Stromal cell of bone marrow (primary cell): Measurements from ENCODE around the gene YIPF2.
"Not testable (repeated sequence)": the region's sequence is repeated elsewhere in the genome, so short reads cannot be mapped to it uniquely, and the experiment has no call there.

Experiments
- DNase-seq: peaks from one replicate; pipeline ENCODE4 v3.0.0-alpha.2; 2012; ENCODE audit warnings: low read depth

YIPF2 gene

GRCh38 chr19:10908380-10908960 is 20.0 kb downstream of the YIPF2 start:
- no peak for DNase-seq

- no peak for DNase-seq
Observed at GRCh38 chr19:10907925-10908324, 20.5 kb downstream of the YIPF2 start.

DNA sequence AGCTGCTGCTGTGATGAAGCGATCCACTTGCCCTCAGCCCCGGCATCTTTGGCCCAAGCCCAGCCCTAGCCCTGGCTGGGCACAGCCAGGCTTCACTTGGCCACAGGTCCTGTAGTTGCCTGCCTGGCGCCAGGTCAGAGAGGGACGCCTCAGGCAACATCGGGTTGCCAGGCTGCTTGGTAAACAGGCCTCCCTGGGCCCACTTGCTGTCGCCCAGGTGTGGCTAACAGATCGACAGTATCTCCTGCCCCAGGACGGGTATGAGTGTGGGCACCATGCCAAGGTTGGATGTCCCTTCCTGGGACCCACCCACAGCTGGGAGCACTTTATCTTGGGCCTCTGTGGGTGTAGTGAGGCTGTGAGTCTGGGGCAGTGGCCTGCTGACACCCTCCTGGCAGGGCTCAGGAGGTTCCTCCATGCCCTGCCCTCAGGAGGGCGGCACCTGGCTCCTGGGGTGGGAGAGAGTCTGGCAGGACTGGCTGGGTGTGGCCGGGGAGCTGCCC is 29.2 kb downstream of the YIPF2 start:
- DNase-seq = no peak

DNA sequence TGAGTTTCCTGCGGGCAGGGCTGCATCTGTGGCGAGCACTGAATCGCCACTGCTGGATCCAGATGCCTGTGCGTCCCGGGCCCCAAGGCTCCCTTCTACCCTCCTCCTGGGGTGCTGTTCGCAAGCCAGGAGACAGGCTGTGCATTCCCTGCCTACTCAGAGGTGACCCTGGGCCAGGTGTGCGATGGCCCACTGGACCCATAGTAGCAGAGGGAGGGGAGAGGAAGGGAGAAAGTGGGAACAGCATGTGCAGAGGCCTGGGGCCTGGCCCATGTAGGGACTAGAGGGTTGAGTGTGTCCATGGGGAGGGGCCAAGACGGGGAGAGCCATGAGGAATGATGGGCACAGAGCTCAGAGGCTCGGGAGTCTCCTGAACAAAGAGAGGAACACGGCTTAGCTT is 29.8 kb downstream of the YIPF2 start:
- no peak for DNase-seq

DNA sequence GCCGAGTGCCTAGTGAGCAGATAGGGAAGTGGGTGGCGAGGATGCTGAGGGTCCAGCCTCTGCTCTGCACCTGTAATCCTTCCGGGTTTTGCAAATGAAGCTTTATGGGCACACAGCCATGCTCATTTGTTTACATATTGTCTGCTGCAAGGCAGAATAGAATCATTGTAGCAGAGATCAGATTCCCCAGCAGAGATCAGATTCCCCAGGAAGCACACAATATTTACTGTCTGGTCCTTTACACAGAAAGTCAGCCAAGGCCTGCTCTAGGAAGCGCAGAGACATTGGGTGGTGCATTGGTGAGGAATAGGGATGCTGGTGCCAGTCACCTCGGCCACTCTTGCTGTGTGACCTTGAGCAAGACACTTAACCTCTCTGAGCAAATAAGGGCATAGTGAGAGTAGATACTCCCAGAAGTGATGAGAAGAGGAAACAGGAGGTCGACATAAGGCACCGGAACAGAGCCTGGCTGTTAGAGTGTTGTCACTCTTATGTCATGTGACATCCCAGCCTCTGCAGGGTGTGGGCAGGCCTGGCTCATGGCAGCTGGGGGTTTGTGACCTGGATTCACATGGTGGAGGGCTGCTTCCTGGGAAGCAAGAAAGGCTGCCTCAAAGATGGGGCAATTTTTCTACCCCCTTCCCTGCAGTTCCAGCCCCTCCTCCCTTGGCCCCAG is 31.4 kb downstream of the YIPF2 start:
- DNase-seq = no peak

GRCh38 chr19:10895920-10896319 is 32.5 kb downstream of the YIPF2 start:
- no peak for DNase-seq

- no peak for DNase-seq
Observed at GRCh38 chr19:10895363-10895762, 33.1 kb downstream of the YIPF2 start.

GRCh38 chr19:10894911-10895213 is 33.6 kb downstream of the YIPF2 start:
- DNase-seq = no peak

GRCh38 chr19:10892256-10892655 is 36.2 kb downstream of the YIPF2 start:
- no peak for DNase-seq

DNA sequence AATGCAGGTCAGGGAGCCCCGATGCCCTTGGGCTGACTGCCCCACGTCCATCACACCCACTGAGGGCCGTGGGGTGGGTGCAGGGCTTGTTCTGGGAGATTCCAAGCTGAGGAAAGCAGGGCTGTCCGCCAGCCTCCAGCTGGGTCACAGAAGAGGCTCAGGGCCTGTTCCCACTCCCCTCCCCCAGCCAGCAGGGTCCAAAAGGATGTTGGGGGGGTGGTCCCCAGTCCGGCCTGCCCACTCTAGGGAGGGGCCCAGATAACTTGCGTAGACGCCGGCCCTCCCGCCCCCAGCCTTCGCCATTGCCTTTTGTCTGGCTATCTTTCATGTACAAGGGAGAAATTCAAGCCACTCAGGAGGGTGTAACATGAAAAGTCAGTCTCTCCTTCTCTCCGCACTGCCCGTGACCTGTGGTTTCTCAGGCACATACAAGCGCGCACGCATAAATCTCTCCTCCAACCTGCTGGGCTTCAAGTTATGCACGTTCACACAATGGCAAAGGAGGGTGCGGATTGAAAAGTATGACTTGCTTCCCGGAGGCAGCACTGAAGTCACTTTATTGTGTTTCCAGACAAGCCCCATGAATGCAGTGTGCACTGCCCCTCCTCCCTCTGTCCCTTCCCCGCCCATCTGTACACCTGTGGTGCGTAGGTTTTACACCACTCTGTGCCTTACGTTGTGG is 36.9 kb downstream of the YIPF2 start:
- no peak for DNase-seq

DNA sequence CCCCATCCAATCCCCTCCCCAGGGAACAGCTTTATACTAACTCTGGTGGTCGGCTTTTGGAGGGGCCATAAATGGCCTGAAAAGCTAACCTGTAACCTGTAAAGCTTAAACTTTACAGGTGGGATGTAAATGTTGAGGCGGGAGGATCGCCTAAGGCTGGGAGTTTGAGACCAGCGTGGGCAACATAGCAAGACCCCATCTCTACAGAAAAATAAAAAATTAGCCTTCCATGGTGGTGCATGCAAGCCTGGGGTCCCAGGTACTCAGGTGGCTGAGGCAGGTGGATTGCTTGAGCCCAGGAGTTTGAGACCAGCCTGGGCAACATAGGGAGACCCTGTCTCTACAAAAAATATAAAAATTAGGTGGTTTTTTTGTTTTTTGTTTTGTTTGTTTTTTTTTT is 38.6 kb downstream of the YIPF2 start:
- DNase-seq = no peak

DNA sequence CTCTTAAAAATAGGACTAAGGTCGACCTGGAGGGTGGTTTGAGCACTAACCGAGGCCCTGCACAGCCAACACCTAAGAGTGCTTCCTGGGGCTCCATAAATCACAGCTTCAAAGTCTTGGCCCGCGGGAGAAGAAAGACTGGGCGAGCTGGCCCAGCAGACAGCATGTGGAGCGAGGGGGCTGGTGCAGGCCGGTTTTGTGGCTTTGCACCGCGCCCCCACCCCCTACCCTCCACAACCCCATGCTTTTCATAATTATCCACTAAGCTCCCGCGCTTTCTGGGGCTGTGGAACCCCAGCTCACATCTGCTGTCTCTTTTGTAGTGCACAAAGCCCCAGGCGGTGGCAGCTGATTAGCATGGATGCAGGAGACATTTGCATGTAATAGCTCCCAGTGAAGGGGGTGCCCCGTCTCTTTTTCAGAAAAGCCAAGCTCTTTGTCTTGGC is 40.0 kb downstream of the YIPF2 start:
- DNase-seq = no peak

GRCh38 chr19:10887616-10888367 is 40.6 kb downstream of the YIPF2 start:
- DNase-seq = no peak

DNA sequence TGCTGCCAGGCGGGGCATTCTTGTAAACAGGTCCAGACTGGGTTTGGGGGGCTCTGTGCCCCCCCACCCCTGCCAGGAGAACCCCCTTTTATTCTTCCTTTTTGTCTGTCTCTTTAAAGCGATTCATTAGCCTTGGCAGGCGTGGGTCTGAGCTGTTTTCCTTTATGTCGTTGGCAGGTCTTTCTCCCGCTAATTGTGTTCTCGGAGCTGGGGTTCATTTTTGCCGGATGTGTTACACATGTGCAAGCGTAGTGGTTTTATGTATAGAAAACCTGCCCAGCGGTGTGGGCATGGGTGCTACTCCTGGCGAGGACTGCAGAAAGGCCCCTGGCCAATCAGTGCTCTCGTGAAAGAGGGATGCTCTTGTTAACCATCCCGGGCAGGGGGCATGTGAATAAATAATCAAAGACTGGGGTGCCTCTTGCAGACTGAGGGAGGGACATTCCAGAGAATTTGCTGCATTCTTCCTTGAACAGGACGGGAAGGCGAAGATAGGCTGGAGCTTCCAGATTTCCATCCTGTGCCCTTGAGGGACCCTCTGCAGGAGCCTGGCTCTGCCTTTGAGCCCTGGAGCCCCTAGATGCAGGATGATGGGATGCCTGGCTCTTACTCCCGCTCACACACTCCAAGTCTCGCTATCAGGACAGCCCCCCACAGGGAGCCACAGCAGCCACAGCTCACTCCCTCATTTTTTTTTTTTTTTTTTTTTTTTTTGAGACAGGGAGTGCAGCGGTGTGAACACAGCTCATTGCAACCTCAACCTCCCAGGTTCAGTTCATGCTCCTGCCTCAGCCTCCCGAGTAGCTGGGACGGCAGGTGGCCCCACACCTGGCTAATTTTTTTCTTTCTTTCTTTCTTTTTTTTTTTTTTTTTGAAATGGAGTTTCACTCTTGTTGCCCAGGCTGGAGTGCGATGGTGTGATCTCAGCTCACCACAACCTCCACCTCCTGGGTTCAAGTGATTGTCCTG is 43.0 kb downstream of the YIPF2 start:
- no peak for DNase-seq

GRCh38 chr19:10884274-10884673 is 44.2 kb downstream of the YIPF2 start:
- peak; percentile 70 for DNase-seq

DNA sequence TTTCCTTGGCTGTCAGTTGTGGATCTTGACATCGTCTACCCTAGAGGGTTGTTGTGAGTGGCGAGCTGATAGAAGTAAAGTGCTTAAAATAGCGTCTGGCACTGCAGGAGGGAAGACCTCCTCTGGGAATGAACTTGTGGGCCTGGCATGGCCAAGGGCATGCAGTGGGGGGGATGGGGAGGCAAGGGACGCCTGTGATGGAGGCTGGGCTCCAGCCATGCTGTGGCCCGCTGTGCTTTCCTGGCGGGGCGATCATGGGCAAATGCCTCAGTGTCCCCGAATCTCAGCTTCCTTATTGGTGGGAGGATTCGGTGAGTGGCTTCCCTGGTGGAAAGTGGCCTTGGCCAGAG is 46.4 kb downstream of the YIPF2 start:
- DNase-seq = no peak

DNA sequence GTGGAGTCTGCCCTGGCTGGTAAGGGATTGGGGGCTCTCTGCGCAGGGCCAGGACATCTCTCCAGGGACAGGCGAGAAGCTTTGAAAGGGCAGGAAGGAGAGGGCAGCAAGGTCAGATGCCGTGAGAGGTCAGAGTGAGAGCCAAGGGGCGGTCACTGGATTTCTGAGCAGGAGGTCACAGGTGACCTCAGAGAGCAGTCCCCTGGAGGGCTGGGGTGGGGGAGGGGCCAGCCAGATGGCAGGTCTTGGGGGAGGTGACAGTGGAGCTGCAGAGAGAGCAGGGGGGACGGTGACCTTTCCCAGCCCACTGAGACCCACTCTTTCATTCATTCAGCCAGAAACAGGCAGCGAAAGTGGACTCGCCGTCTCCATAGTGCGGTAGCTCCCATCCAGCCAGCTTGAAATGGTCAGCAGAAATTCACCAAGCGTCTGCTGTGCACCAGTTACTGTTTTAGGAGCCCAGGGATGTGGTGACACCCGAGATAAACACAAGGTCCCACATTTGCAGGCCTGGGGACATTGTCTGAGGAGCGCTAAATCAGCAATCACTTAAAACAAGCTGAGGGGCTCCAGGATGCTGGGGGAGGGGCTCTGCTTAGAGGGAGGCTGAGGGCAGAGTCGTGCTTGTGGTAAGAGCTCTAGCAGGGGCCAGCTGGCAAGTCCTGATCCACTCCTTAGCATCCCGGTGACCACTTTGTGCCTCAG is 46.9 kb downstream of the YIPF2 start:
- no peak for DNase-seq

DNA sequence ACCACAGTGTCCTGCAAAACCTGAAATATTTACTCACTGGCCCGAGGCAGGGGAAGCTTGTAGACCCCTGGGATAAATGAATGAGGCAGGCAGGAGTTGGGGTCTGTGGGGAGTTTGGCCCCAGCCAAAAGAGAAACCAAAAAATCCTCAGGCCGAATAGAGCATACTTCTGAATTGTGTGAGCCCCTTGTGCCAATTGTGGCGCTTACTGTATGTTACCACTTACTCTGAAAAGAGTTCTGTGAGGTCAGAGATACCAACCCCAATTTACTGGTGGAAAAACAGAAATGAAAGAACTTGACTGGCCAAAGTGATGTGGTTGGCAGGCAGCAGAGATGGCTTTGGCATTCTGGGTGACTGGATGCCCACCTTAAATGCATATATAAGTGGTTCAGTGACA is 50.2 kb downstream of the YIPF2 start:
- no peak for DNase-seq

GRCh38 chr19:10877608-10878007 is 50.8 kb downstream of the YIPF2 start:
- not testable (repeated sequence) for DNase-seq

DNA sequence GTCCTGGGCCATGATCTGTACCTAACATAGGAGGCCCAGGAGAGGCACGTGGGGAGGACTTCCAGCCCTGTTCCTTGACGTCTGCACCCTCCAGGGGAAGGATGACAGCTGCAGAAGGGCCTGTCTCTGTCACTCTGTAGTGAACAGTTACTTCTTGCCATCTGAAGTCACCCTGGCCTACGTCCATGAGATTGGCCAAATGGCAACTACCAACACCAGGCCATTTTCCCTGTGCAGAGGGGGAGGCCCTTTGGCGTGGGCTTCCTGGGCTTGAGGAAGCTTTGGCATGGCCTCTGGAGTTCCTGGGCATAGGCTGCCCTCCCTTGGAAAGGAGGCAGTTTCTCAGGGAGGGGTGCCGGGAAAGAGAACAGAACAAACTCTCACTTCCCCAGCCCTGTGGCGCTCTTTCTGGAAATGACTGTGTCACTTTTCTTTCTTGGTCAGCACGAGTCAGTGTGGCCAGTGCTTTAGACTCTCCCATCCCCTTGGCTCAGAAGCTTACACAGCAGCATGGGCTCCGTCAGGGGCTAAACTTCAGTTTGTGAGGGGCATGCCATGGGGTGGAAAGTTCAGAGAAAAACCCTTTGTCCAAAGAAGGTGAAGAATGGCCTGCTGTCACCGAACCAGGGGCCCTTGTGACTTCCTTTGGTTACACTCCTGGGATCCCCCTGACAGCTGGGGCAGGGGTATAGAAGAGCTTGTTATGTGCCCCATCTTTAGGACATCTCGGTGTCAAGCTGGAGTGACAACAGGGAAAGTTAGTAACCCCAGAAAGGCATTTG is 51.8 kb downstream of the YIPF2 start:
- no peak for DNase-seq
